Measurements from ENCODE around the gene C14orf132. TPM values are rescaled to one million over a fixed set of nuclear protein-coding genes. Genes with fewer than 3 reads are reported as not detected.

The C14orf132 gene
- total and polyA plus RNA-seq, 10 of the 15 experiments (the other 5 are each of a cell fraction or from before 2014, with no cell fraction given): under 0.01 to 1.2 (median 0.03) TPM; not detected in 2

DNA sequence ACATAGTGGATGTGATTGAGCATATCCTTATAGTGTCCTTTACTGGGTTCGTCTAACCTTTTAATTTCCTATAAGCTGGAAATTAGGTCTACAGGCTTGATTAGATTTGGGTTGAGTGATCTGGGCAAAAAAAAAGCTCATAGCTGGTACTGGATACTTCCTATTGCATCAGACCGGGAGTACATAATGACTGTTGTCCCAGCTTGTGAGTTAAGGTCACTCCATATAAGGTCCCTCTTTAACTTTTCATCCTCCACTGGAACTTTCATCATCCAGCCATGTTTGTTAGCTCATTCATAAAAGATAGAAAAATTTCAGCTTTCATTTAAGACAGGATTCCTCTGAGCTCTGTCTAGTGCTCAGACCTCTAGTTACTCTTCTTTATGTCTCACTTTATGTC, 80.8 kb downstream of the C14orf132 start:
- no peaks in the 10 kb centered on the region; the same call in 2 of the 3 replicates for H3K9me3 ChIP-seq (replicated peaks; ENCODE audit: control insufficient read depth, insufficient read depth, low read length)
- no peak for FAIRE-seq
- SMC1A ChIA-PET (ENCODE audit: uncharacterized antibody, unreplicated experiment): interaction anchor here (1.1 kb wide), 1 partner anchor 9 kb away, joined by 5 read pairs; no protein-coding TSS in a partner anchor
- CTCF ChIA-PET: interaction anchor here (0.9 to 1.3 kb wide), 2 partner anchors 8 to 32 kb away, joined by 3 read pairs; no protein-coding TSS in a partner anchor
- POLR2A ChIA-PET: no interaction called here
- no peaks in the 10 kb centered on the region for H3K36me3 ChIP-seq (ENCODE audit: control insufficient read depth in 2 of 2, insufficient read depth in 2 of 2, low read length in 1 of 2)
- no TSS peak for BruUV-seq (replicated peaks)
- 33% methylated on average over 2 of the region's 2 CpGs for WGBS (ENCODE audit: insufficient coverage, insufficient replicate concordance, low lambda C conversion rate, missing lambda C conversion rate)
- H3K9ac ChIP-seq (ENCODE audit: control insufficient read depth, insufficient read depth, low read length): no peak overlapping the region
- no peak for DNase-seq (ENCODE audit: low read depth, low spot score)
- no peak overlapping the region for H3K27ac ChIP-seq (ENCODE audit: control insufficient read depth, insufficient read depth)
- peak; percentile 27 for ATAC-seq
- no peak overlapping the region for H3K4me2 ChIP-seq (ENCODE audit: control insufficient read depth, insufficient read depth)
- TF ChIP-seq, protein P1, sequence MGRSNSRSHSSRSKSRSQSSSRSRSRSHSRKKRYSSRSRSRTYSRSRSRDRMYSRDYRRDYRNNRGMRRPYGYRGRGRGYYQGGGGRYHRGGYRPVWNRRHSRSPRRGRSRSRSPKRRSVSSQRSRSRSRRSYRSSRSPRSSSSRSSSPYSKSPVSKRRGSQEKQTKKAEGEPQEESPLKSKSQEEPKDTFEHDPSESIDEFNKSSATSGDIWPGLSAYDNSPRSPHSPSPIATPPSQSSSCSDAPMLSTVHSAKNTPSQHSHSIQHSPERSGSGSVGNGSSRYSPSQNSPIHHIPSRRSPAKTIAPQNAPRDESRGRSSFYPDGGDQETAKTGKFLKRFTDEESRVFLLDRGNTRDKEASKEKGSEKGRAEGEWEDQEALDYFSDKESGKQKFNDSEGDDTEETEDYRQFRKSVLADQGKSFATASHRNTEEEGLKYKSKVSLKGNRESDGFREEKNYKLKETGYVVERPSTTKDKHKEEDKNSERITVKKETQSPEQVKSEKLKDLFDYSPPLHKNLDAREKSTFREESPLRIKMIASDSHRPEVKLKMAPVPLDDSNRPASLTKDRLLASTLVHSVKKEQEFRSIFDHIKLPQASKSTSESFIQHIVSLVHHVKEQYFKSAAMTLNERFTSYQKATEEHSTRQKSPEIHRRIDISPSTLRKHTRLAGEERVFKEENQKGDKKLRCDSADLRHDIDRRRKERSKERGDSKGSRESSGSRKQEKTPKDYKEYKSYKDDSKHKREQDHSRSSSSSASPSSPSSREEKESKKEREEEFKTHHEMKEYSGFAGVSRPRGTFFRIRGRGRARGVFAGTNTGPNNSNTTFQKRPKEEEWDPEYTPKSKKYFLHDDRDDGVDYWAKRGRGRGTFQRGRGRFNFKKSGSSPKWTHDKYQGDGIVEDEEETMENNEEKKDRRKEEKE (IDR thresholded peaks at IDR 0.05): no peak
- TF ChIP-seq IRF4 (IDR thresholded peaks at IDR 0.05; ENCODE audit: low read depth, low read length) (no peak), KLF5 (IDR thresholded peaks at IDR 0.05; ENCODE audit: partially characterized antibody) (no peak), PAX5 (IDR thresholded peaks at IDR 0.05; ENCODE audit: borderline replicate concordance, low read depth, low read length) (no peak), BACH1 (IDR thresholded peaks at IDR 0.05; ENCODE audit: borderline replicate concordance) (no peak), RCOR1 (conservative IDR thresholded peaks at IDR 0.05; ENCODE audit: low read depth, low read length) (no peak)
- no peak overlapping the region for H2AFZ ChIP-seq (ENCODE audit: control insufficient read depth, low read depth, low read length)
- no peaks in the 10 kb centered on the region for H3K79me2 ChIP-seq (ENCODE audit: control insufficient read depth, insufficient read depth, low read length)
- H3K27me3 ChIP-seq (replicated peaks in 1 of 2; ENCODE audit: control insufficient read depth in 2 of 2, insufficient read depth in 2 of 2, low read length in 1 of 2): no peaks in the 10 kb centered on the region
- no peak overlapping the region for H3K4me3 ChIP-seq
- RAD21 ChIA-PET (ENCODE audit: unreplicated experiment): no interaction called here
- no peaks in the 10 kb centered on the region for H3K4me1 ChIP-seq (ENCODE audit: control insufficient read depth, insufficient read depth, low read length)
- in situ Hi-C loops (cut with MboI): no loop called here
- intact Hi-C loops (cut with micrococcal nuclease; ENCODE audit: unreplicated experiment): no loop called here
- no peaks in the 10 kb centered on the region for H4K20me1 ChIP-seq (ENCODE audit: control insufficient read depth, insufficient read depth)
